LoVo (cell line): ENCODE data around the gene COTL1.

Experiments
- DNase-seq: peaks from one replicate; pipeline ENCODE4 v3.0.0-alpha.2; 2016; ENCODE audit warnings: low spot score

The COTL1 gene

GRCh38 chr16:84548971-84549844, 68.7 kb downstream of the COTL1 start:
- DNase-seq = no peak

GRCh38 chr16:84548508-84548907, 69.4 kb downstream of the COTL1 start:
- no peak for DNase-seq

GRCh38 chr16:84547546-84548061, 70.3 kb downstream of the COTL1 start:
- DNase-seq = no peak

GRCh38 chr16:84546669-84547545, 71.0 kb downstream of the COTL1 start:
- DNase-seq = no peak

GRCh38 chr16:84545114-84545737, 72.7 kb downstream of the COTL1 start:
- no peak for DNase-seq

- no peak for DNase-seq
These were observed 73.7 kb downstream of the COTL1 start for GRCh38 chr16:84544031-84544773.

GRCh38 chr16:84543253-84543652, 74.6 kb downstream of the COTL1 start:
- no peak for DNase-seq

- no peak for DNase-seq
These were observed 75.7 kb downstream of the COTL1 start for GRCh38 chr16:84541999-84542817.

GRCh38 chr16:84540194-84540593, 77.7 kb downstream of the COTL1 start:
- DNase-seq = no peak

- DNase-seq = no peak
These were observed 79.5 kb downstream of the COTL1 start for GRCh38 chr16:84538222-84538840.

- DNase-seq = no peak
These were observed 80.3 kb downstream of the COTL1 start for GRCh38 chr16:84537491-84538151.

- DNase-seq = no peak
These were observed 82.0 kb downstream of the COTL1 start for GRCh38 chr16:84535851-84536250.

GRCh38 chr16:84535408-84535807, 82.5 kb downstream of the COTL1 start:
- DNase-seq = no peak

GRCh38 chr16:84534815-84535214, 83.1 kb downstream of the COTL1 start:
- no peak for DNase-seq

- no peak for DNase-seq
These were observed 84.9 kb downstream of the COTL1 start for GRCh38 chr16:84532855-84533486.

- DNase-seq = no peak
These were observed 85.6 kb downstream of the COTL1 start for GRCh38 chr16:84532291-84532724.

- no peak for DNase-seq
These were observed 86.2 kb downstream of the COTL1 start for GRCh38 chr16:84531671-84532111.

- DNase-seq = no peak
These were observed 87.3 kb downstream of the COTL1 start for GRCh38 chr16:84530590-84530989.

GRCh38 chr16:84529607-84530006, 88.3 kb downstream of the COTL1 start:
- DNase-seq = no peak
